ENCODE data around the gene TUBB4B. TPM values are rescaled to one million over a fixed set of nuclear protein-coding genes. Genes with fewer than 3 reads are reported as not detected.

TUBB4B gene
- total and polyA plus RNA-seq, 2 experiments from 2014 or later, result 334 to 389 TPM

- TF ChIP-seq ZNF462 (CRISPR knock-in tag; IDR thresholded peaks at IDR 0.05) (no peak), CREB1 (CRISPR knock-in tag; IDR thresholded peaks at IDR 0.05; ENCODE audit: low read depth) (no peak), POLR2AphosphoS5 (IDR thresholded peaks at IDR 0.05; ENCODE audit: low read depth) (no peak), JUNB (IDR thresholded peaks at IDR 0.05; ENCODE audit: unreplicated experiment) (no peak)
Observed at GRCh38 chr9:137191691-137192447, 49.2 kb upstream of the TUBB4B start (continued).

- Mint-ChIP-seq H3K36me3 (ENCODE audit: low read depth) (peaks cover 5% of the 10 kb centered on the region), H3K4me3 (no peak overlapping the region), H3K4me1 (peaks cover 16% of the 10 kb centered on the region), H3K27me3 (ENCODE audit: insufficient read depth, low read depth, poor library complexity) (peaks cover 12% of the 10 kb centered on the region), H3K9me3 (no peaks in the 10 kb centered on the region; the same call in 2 of the 3 replicates), H3K27ac (no peak overlapping the region)
- DNase-seq (ENCODE audit: low spot score), result no peak
- Histone ChIP-seq H3K27me3 (ENCODE audit: insufficient read depth) (no peaks in the 10 kb centered on the region), H3K27ac (ENCODE audit: low read depth) (no peak overlapping the region), H4K20me1 (replicated peaks; ENCODE audit: insufficient read depth) (no peaks in the 10 kb centered on the region; the same call in 1 of the 2 replicates), H3K4me2 (no peak overlapping the region), H3K4me3 (no peak overlapping the region), H3K9me2 (ENCODE audit: insufficient read depth) (no peaks in the 10 kb centered on the region), H3K79me2 (replicated peaks; ENCODE audit: insufficient read depth) (peaks cover 36% of the 10 kb centered on the region), H3F3A (replicated peaks; ENCODE audit: low read depth) (0 out of 2 replicates have a peak, but pooled peaks cover 2% of the 10 kb centered on the region), H2AFZ (no peak overlapping the region), H3K4me1 (ENCODE audit: insufficient read depth) (peaks cover 11% of the 10 kb centered on the region), H3K36me3 (ENCODE audit: insufficient read depth) (no peaks in the 10 kb centered on the region)
- no peak for ATAC-seq
- TF ChIP-seq ETS1 (IDR thresholded peaks at IDR 0.05) (no peak), ZNF462 (CRISPR knock-in tag; IDR thresholded peaks at IDR 0.05) (no peak), JUNB (IDR thresholded peaks at IDR 0.05; ENCODE audit: unreplicated experiment) (no peak)
Observed at GRCh38 chr9:137192448-137192780, 48.7 kb upstream of the TUBB4B start.

All from GM23338 (cell line).